A549 (cell line): Measurements from ENCODE around the gene RPS27A. TPM values are rescaled to one million over a fixed set of nuclear protein-coding genes. Genes with fewer than 3 reads are reported as not detected.
A peak's percentile ranks its signal among the peaks of the same experiment; 100 is the strongest.
"Not testable (repeated sequence)": the region's sequence is repeated elsewhere in the genome, so short reads cannot be mapped to it uniquely, and the experiment has no call there.

ENCODE experiments used
- ATAC-seq, 2 experiments: fragments of 200-7000 bp in 1 of 2; fragments of >200 bp in 1 of 2; cut with Nextera tagmentation in 1 of 2; cut with Tn5 transposase in 1 of 2; 3 replicates each; pipeline versions ENCODE4 v1.8.0 to v1.9.1; 2018 to 2020; ENCODE audit warnings: mild to moderate bottlenecking in 1 of 2, moderate library complexity in 1 of 2
- CTCF ChIA-PET: fragments of 300-600 bp; sonication (Branson Sonifier 250); formaldehyde crosslinking; extraction: SDS; loops from one replicate; lab custom pipeline; 2021; ENCODE audit warnings: antibody characterized with exemption, inconsistent platforms; lab: Yijun Ruan, JAX
- POLR2A ChIA-PET: fragments of 350-600 bp; formaldehyde crosslinking; extraction: SDS; loops from one replicate; lab custom pipeline; 2021; ENCODE audit warnings: antibody characterized with exemption, inconsistent platforms; lab: Yijun Ruan, JAX
- DNase-seq, 2 experiments: peaks; one replicate each; pipeline versions ENCODE4 v3.0.0 to v3.0.0-alpha.2; 2011 to 2016; ENCODE audit warnings: low read depth in 1 of 2, low spot score in 1 of 2
- FAIRE-seq: peaks from 2 replicates; lab custom pipeline; 2011; peaks lifted over from hg19 to GRCh38; lab: Jason Lieb, UNC
- H3K27ac ChIP-seq, 2 experiments: fragments of >200 bp; sonication (Bioruptor Twin); formaldehyde crosslinking; 3 replicates each; pipeline ENCODE4 v1.5.1; 2016 to 2017
- H3K4me1 ChIP-seq: fragments of >200 bp; sonication (Bioruptor Twin); formaldehyde crosslinking; 3 replicates; pipeline ENCODE4 v1.6.1; 2016
- H3K4me2 ChIP-seq: fragments of >200 bp; sonication (Bioruptor Twin); formaldehyde crosslinking; 3 replicates; pipeline ENCODE4 v1.6.1; 2016
- H3K4me3 ChIP-seq: fragments of >200 bp; sonication (Bioruptor Twin); formaldehyde crosslinking; 3 replicates; pipeline ENCODE4 v1.5.1; 2016
- H3K9me3 ChIP-seq: fragments of >200 bp; sonication (Bioruptor Twin); formaldehyde crosslinking; 3 replicates; pipeline ENCODE4 v1.6.1; 2016
- BCL3 ChIP-seq: fragments of >200 bp; sonication (Bioruptor Twin); formaldehyde crosslinking; IDR thresholded peaks from 3 replicates; pipeline ENCODE4 v1.6.1; 2016
- CBX8 ChIP-seq: fragments of 200-600 bp; sonication (generic); IDR thresholded peaks from 2 replicates; pipeline ENCODE4 v1.6.1; 2016
- CEBPB ChIP-seq, 2 experiments: fragments of >200 bp in 1 of 2; sonication (Bioruptor Twin) in 1 of 2; formaldehyde crosslinking in 1 of 2; IDR thresholded peaks; 2 replicates each; pipeline ENCODE4 v1.6.1; 2012 to 2016
- CHD2 ChIP-seq: fragments of 150-350 bp; IDR thresholded peaks from 2 replicates; pipeline ENCODE4 v1.6.1; 2014; ENCODE audit warnings: low read length; ENCODE audit not compliant: partially characterized antibody
- EHMT2 ChIP-seq: fragments of 200-600 bp; sonication (generic); IDR thresholded peaks from 2 replicates; pipeline ENCODE4 v1.6.1; 2016; ENCODE audit warnings: antibody characterized with exemption, low read depth, mild to moderate bottlenecking, moderate library complexity
- FOSL2 ChIP-seq, 2 experiments: fragments of 450-650 bp in 1 of 2; fragments of >200 bp in 1 of 2; sonication (Bioruptor Twin) in 1 of 2; formaldehyde crosslinking; IDR thresholded peaks; 2 replicates each; pipeline versions ENCODE4 v1.5.0 to v1.6.1; 2016 to 2020; ENCODE audit warnings: mild to moderate bottlenecking in 1 of 2, moderate library complexity in 1 of 2
- FOXS1 ChIP-seq: fragments of 250-450 bp; sonication (Bioruptor Pico); IDR thresholded peaks from 2 replicates; pipeline ENCODE4 v1.5.0; 2020; ENCODE audit warnings: mild to moderate bottlenecking, moderate library complexity
- HEYL ChIP-seq: fragments of 250-450 bp; sonication (Bioruptor Pico); IDR thresholded peaks from 2 replicates; pipeline ENCODE4 v1.8.0; 2021; ENCODE audit warnings: mild to moderate bottlenecking, moderate library complexity
- HOXA7 ChIP-seq: fragments of 250-450 bp; sonication (Bioruptor Pico); IDR thresholded peaks from 2 replicates; pipeline ENCODE4 v1.5.0; 2020; ENCODE audit warnings: mild to moderate bottlenecking, moderate library complexity
- JUN ChIP-seq, 2 experiments: fragments of >200 bp; sonication (Bioruptor Twin); formaldehyde crosslinking; IDR thresholded peaks; 2 replicates in 1 of 2; 3 replicates in 1 of 2; pipeline ENCODE4 v1.6.1; 2016 to 2017
- NPAS2 ChIP-seq: fragments of 250-450 bp; sonication (Bioruptor Pico); IDR thresholded peaks from 2 replicates; pipeline ENCODE4 v1.8.0; 2022; ENCODE audit warnings: mild to moderate bottlenecking, moderate library complexity, borderline replicate concordance
- RCOR1 ChIP-seq: fragments of 150-350 bp; IDR thresholded peaks from 2 replicates; pipeline ENCODE4 v1.6.1; 2014; ENCODE audit warnings: antibody characterized with exemption, low read length, low read depth
- REST ChIP-seq: fragments of 200-600 bp; sonication (generic); IDR thresholded peaks from 2 replicates; pipeline ENCODE4 v1.6.1; 2016; ENCODE audit warnings: antibody characterized with exemption, mild to moderate bottlenecking, moderate library complexity
- TFCP2L1 ChIP-seq: fragments of 250-450 bp; sonication (Bioruptor Pico); IDR thresholded peaks from 2 replicates; pipeline ENCODE4 v1.5.0; 2021; ENCODE audit warnings: mild to moderate bottlenecking
- TP53 ChIP-seq: fragments of 250-450 bp; sonication (Bioruptor Pico); IDR thresholded peaks from 2 replicates; pipeline ENCODE4 v1.5.0; 2021; ENCODE audit warnings: mild to moderate bottlenecking, moderate library complexity
- ZC3H11A ChIP-seq: fragments of 450-650 bp; IDR thresholded peaks from 2 replicates; pipeline ENCODE4 v1.6.1; 2014; ENCODE audit warnings: antibody characterized with exemption, mild to moderate bottlenecking
- ZSCAN20 ChIP-seq: fragments of 250-450 bp; sonication (Bioruptor Pico); IDR thresholded peaks from 2 replicates; pipeline ENCODE4 v1.8.0; 2022; ENCODE audit warnings: mild to moderate bottlenecking, moderate library complexity
- WGBS: methylation state at CpG from one replicate; pipeline ENCODE4 v1.1.6; 2017; ENCODE audit errors: missing lambda C conversion rate; 5-methylcytosine and 5-hydroxymethylcytosine counted together
- polyA plus RNA-seq, 4 experiments: library from polyadenylated mRNA; depleted of rRNA in 3 of 4; stranded (reverse); fragments of >200 nt; fragmentation: RNase III in 1 of 4; extraction: RNeasy Plus Mini Kit Qiagen cat#74134 plus additional on column Dnase treatment in 1 of 4; gene quantifications; 2 replicates in 3 of 4; 3 replicates in 1 of 4; pipeline ENCODE4 v1.2.3, GENCODE V29; 2011 to 2017
- TF ChIP-seq, protein P1 (sequence below): fragments of 450-650 bp; IDR thresholded peaks from 2 replicates; pipeline ENCODE4 v1.6.1; 2014; ENCODE audit warnings: antibody characterized with exemption
- TF ChIP-seq, protein P2 (sequence below): fragments of 250-450 bp; sonication (Bioruptor Pico); IDR thresholded peaks from 2 replicates; pipeline ENCODE4 v1.5.0; 2020; ENCODE audit warnings: low read depth, mild to moderate bottlenecking, moderate library complexity
- TF ChIP-seq, protein P3 (sequence below): fragments of 250-450 bp; sonication (Bioruptor Pico); IDR thresholded peaks from 2 replicates; pipeline ENCODE4 v1.5.0; 2021; ENCODE audit warnings: mild to moderate bottlenecking, moderate library complexity, borderline replicate concordance
- TF ChIP-seq, protein P4 (sequence below): IDR thresholded peaks from 2 replicates; pipeline ENCODE4 v1.6.1; 2012

Gene RPS27A
- polyA plus RNA-seq, 2 of the 4 experiments (the other 2 are of a cell fraction) = 2,882 to 3,746 TPM

DNA sequence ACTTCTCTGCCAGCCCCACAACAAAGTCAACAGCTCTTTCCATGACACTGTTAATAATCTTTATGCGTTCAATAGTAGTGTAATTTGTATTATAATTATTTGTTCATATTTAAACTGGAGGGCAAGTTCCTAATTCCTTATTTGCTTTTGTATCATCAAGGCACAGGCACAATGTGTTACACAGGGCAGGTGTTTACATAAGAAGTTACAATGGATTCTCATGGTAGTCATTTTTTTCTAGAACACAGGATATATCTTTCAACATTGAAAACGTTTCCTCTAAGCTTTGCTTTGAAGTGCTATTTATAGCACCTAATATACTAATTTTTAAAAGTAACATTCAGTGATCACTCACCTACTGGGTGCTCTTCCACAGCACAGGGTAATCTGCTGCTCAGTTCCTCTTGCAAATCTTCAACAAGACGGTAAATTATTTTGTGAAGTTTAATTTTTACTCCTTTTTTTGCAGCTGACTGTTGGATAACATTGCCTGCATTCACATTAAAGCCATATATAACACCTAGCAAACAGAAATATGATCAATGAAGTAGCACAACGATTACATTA is 7.3 kb downstream of the RPS27A start:
- no peak for TF ChIP-seq ZC3H11A
- no peak for ATAC-seq
- H3K9me3 ChIP-seq = no peaks in the 10 kb centered on the region
- H3K4me3 ChIP-seq = no peak overlapping the region
- H3K27ac ChIP-seq = no peak overlapping the region
- no peak for FAIRE-seq
- no peak overlapping the region for H3K4me2 ChIP-seq
- peaks cover 13% of the 10 kb centered on the region; the same call in 2 of the 3 replicates for H3K4me1 ChIP-seq
- no peak for DNase-seq
- ChIA-PET POLR2A (no interaction called here), CTCF (no interaction called here)
- 68% methylated on average over 4 of the region's 4 CpGs for WGBS

- ATAC-seq, H3K9me3 ChIP-seq, FAIRE-seq, H3K4me2 ChIP-seq, DNase-seq, H3K4me1 ChIP-seq, CTCF ChIA-PET, H3K27ac ChIP-seq, POLR2A ChIA-PET, H3K4me3 ChIP-seq: not testable (repeated sequence)
- WGBS = 86% methylated on average over 8 of the region's 8 CpGs
- peak; percentile 24 to 31; a peak in 2 of 4 replicates for TF ChIP-seq CEBPB (IDR thresholded peaks at IDR 0.05)
Measured at GRCh38 chr2:55241582-55241981, 9.1 kb downstream of the RPS27A start.

- Histone ChIP-seq H3K27ac (no peak overlapping the region), H3K4me1 (no peaks in the 10 kb centered on the region), H3K4me3 (no peak overlapping the region), H3K4me2 (no peak overlapping the region)
- ChIA-PET POLR2A (no interaction called here), CTCF (no interaction called here)
- TF ChIP-seq, protein P1, sequence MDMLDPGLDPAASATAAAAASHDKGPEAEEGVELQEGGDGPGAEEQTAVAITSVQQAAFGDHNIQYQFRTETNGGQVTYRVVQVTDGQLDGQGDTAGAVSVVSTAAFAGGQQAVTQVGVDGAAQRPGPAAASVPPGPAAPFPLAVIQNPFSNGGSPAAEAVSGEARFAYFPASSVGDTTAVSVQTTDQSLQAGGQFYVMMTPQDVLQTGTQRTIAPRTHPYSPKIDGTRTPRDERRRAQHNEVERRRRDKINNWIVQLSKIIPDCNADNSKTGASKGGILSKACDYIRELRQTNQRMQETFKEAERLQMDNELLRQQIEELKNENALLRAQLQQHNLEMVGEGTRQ = no peak
- TF ChIP-seq CHD2 (no peak), NPAS2 (CRISPR knock-in tag) (no peak), CBX8 (no peak), ZSCAN20 (CRISPR knock-in tag) (no peak), EHMT2 (no peak), TP53 (CRISPR knock-in tag) (no peak), JUN (IDR thresholded peaks at IDR 0.05) (no peak), FOXS1 (CRISPR knock-in tag) (no peak), TFCP2L1 (CRISPR knock-in tag) (no peak), HEYL (CRISPR knock-in tag) (no peak), FOSL2 (IDR thresholded peaks at IDR 0.05) (no peak), FOSL2 (CRISPR knock-in tag; IDR thresholded peaks at IDR 0.05) (no peak)
- TF ChIP-seq, protein P2, sequence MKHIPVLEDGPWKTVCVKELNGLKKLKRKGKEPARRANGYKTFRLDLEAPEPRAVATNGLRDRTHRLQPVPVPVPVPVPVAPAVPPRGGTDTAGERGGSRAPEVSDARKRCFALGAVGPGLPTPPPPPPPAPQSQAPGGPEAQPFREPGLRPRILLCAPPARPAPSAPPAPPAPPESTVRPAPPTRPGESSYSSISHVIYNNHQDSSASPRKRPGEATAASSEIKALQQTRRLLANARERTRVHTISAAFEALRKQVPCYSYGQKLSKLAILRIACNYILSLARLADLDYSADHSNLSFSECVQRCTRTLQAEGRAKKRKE = no peak
- TF ChIP-seq, protein P3, sequence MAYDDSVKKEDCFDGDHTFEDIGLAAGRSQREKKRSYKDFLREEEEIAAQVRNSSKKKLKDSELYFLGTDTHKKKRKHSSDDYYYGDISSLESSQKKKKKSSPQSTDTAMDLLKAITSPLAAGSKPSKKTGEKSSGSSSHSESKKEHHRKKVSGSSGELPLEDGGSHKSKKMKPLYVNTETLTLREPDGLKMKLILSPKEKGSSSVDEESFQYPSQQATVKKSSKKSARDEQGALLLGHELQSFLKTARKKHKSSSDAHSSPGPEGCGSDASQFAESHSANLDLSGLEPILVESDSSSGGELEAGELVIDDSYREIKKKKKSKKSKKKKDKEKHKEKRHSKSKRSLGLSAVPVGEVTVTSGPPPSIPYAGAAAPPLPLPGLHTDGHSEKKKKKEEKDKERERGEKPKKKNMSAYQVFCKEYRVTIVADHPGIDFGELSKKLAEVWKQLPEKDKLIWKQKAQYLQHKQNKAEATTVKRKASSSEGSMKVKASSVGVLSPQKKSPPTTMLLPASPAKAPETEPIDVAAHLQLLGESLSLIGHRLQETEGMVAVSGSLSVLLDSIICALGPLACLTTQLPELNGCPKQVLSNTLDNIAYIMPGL (CRISPR knock-in tag) = no peak
- TF ChIP-seq, all 56 proteins: peak for 0
- ATAC-seq = no peak
- peak; percentile 67 for FAIRE-seq
- DNase-seq = no peak
- no peaks in the 10 kb centered on the region for H3K9me3 ChIP-seq
- WGBS = 45% methylated on average over 1 of the region's 1 CpG
Measured at GRCh38 chr2:55242617-55243016, 10.1 kb downstream of the RPS27A start.

GRCh38 chr2:55245411-55245810 is 12.9 kb downstream of the RPS27A start:
- Histone ChIP-seq H3K27ac (no peak overlapping the region), H3K4me2 (no peak overlapping the region), H3K9me3 (no peaks in the 10 kb centered on the region), H3K4me3 (no peak overlapping the region), H3K4me1 (no peaks in the 10 kb centered on the region)
- FAIRE-seq (no peak), DNase-seq (no peak), ATAC-seq (no peak)
- CTCF ChIA-PET = interaction anchor here (0.8 to 2.3 kb wide), 2 partner anchors 14 to 186 kb away, joined by 3 to 8 read pairs; no protein-coding TSS in a partner anchor
- 84% methylated on average over 5 of the region's 5 CpGs for WGBS
- POLR2A ChIA-PET = no interaction called here
- TF ChIP-seq RCOR1 (no peak), REST (no peak), BCL3 (no peak), HOXA7 (CRISPR knock-in tag) (no peak)
- TF ChIP-seq, protein P4, sequence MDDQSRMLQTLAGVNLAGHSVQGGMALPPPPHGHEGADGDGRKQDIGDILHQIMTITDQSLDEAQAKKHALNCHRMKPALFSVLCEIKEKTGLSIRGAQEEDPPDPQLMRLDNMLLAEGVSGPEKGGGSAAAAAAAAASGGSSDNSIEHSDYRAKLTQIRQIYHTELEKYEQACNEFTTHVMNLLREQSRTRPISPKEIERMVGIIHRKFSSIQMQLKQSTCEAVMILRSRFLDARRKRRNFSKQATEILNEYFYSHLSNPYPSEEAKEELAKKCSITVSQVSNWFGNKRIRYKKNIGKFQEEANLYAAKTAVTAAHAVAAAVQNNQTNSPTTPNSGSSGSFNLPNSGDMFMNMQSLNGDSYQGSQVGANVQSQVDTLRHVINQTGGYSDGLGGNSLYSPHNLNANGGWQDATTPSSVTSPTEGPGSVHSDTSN = no peak
